ENCODE measurements around the gene DALRD3. TPM values are rescaled to one million over a fixed set of nuclear protein-coding genes. Genes with fewer than 3 reads are reported as not detected.

DALRD3 gene
- total and polyA plus RNA-seq, 2 of the 8 experiments (the other 6 are each of a cell fraction or from before 2014, with no cell fraction given), result 30.4 to 86.5 TPM

DNA sequence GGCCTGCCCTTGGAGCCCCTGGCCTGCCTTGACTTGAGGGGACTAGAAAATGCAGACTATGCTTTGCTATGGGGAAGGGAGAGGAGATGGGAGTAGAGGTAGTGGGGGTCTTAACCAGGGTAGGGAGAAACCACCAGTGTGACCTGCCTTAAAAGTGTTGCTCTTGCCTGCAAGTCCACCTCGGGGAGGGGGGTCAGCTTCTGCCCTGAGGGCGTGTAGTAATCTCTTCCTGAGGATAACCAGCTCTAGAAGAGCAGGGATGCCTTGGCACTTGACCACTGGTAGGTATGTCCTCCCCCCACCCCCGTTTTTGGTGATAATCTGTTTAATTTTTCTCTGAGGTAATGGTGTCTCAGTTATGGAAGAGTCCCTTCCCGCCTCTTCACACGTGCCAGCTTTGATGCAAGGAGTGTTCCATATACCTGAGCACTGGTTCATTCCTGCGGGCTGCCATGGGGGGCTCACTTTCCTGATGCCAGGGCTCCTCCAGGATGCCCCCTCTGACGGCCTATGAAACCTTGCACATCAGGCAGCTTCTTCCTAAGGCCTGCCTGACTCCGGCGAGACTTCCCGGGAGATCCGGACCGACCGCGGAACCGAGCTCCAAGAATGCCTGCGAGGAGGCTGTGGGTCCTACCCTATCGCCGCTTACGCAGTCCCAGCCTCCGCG is 29.1 kb downstream of the DALRD3 start (continued):
- TF ChIP-seq HDAC6 (IDR thresholded peaks at IDR 0.05; ENCODE audit: low read depth, low read length) (no peak), CBX5 (IDR thresholded peaks at IDR 0.05; ENCODE audit: low read depth, low read length) (no peak), HDAC2 (IDR thresholded peaks at IDR 0.05; ENCODE audit: borderline replicate concordance in 1 of 2, low read depth in 2 of 2, low read length in 2 of 2) (no peak), KDM1A (IDR thresholded peaks at IDR 0.05; ENCODE audit: borderline replicate concordance, low read length) (no peak), TBP (IDR thresholded peaks at IDR 0.05; ENCODE audit: low read depth, low read length) (peak; percentile 77; the same call in 1 of the 2 replicates), SIX5 (IDR thresholded peaks at IDR 0.05; ENCODE audit: low read depth, low read length) (no peak), POU5F1 (IDR thresholded peaks at IDR 0.05; ENCODE audit: low read depth, low read length) (no peak), SP2 (IDR thresholded peaks at IDR 0.05; ENCODE audit: low read length) (no peak)
- TF ChIP-seq, protein P1, sequence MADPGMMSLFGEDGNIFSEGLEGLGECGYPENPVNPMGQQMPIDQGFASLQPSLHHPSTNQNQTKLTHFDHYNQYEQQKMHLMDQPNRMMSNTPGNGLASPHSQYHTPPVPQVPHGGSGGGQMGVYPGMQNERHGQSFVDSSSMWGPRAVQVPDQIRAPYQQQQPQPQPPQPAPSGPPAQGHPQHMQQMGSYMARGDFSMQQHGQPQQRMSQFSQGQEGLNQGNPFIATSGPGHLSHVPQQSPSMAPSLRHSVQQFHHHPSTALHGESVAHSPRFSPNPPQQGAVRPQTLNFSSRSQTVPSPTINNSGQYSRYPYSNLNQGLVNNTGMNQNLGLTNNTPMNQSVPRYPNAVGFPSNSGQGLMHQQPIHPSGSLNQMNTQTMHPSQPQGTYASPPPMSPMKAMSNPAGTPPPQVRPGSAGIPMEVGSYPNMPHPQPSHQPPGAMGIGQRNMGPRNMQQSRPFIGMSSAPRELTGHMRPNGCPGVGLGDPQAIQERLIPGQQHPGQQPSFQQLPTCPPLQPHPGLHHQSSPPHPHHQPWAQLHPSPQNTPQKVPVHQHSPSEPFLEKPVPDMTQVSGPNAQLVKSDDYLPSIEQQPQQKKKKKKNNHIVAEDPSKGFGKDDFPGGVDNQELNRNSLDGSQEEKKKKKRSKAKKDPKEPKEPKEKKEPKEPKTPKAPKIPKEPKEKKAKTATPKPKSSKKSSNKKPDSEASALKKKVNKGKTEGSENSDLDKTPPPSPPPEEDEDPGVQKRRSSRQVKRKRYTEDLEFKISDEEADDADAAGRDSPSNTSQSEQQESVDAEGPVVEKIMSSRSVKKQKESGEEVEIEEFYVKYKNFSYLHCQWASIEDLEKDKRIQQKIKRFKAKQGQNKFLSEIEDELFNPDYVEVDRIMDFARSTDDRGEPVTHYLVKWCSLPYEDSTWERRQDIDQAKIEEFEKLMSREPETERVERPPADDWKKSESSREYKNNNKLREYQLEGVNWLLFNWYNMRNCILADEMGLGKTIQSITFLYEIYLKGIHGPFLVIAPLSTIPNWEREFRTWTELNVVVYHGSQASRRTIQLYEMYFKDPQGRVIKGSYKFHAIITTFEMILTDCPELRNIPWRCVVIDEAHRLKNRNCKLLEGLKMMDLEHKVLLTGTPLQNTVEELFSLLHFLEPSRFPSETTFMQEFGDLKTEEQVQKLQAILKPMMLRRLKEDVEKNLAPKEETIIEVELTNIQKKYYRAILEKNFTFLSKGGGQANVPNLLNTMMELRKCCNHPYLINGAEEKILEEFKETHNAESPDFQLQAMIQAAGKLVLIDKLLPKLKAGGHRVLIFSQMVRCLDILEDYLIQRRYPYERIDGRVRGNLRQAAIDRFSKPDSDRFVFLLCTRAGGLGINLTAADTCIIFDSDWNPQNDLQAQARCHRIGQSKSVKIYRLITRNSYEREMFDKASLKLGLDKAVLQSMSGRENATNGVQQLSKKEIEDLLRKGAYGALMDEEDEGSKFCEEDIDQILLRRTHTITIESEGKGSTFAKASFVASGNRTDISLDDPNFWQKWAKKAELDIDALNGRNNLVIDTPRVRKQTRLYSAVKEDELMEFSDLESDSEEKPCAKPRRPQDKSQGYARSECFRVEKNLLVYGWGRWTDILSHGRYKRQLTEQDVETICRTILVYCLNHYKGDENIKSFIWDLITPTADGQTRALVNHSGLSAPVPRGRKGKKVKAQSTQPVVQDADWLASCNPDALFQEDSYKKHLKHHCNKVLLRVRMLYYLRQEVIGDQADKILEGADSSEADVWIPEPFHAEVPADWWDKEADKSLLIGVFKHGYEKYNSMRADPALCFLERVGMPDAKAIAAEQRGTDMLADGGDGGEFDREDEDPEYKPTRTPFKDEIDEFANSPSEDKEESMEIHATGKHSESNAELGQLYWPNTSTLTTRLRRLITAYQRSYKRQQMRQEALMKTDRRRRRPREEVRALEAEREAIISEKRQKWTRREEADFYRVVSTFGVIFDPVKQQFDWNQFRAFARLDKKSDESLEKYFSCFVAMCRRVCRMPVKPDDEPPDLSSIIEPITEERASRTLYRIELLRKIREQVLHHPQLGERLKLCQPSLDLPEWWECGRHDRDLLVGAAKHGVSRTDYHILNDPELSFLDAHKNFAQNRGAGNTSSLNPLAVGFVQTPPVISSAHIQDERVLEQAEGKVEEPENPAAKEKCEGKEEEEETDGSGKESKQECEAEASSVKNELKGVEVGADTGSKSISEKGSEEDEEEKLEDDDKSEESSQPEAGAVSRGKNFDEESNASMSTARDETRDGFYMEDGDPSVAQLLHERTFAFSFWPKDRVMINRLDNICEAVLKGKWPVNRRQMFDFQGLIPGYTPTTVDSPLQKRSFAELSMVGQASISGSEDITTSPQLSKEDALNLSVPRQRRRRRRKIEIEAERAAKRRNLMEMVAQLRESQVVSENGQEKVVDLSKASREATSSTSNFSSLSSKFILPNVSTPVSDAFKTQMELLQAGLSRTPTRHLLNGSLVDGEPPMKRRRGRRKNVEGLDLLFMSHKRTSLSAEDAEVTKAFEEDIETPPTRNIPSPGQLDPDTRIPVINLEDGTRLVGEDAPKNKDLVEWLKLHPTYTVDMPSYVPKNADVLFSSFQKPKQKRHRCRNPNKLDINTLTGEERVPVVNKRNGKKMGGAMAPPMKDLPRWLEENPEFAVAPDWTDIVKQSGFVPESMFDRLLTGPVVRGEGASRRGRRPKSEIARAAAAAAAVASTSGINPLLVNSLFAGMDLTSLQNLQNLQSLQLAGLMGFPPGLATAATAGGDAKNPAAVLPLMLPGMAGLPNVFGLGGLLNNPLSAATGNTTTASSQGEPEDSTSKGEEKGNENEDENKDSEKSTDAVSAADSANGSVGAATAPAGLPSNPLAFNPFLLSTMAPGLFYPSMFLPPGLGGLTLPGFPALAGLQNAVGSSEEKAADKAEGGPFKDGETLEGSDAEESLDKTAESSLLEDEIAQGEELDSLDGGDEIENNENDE (IDR thresholded peaks at IDR 0.05; ENCODE audit: insufficient replicate concordance, low read length), result no peak
